HepG2 (cell line): ENCODE results near the gene HDAC4. TPM values are rescaled to one million over a fixed set of nuclear protein-coding genes. Genes with fewer than 3 reads are reported as not detected.

ENCODE experiments used
- ERF ChIP-seq: IDR thresholded peaks from 2 replicates; pipeline ENCODE4 v1.6.1; 2018; ENCODE audit warnings: missing biosample characterization, missing genetic modification reagents
- GATAD2A ChIP-seq: IDR thresholded peaks from 2 replicates; pipeline ENCODE4 v1.6.1; 2016
- HHEX ChIP-seq: IDR thresholded peaks from 2 replicates; pipeline ENCODE4 v1.6.1; 2016; ENCODE audit warnings: control low read depth
- ISX ChIP-seq: sonication (generic); formaldehyde crosslinking; conservative IDR thresholded peaks from 2 replicates; pipeline ENCODE4 v1.5.0; 2020; ENCODE audit warnings: missing genetic modification reagents
- JUND ChIP-seq: sonication (generic); formaldehyde crosslinking; IDR thresholded peaks from 2 replicates; pipeline ENCODE4 v1.8.0; 2022; ENCODE audit warnings: mild to moderate bottlenecking, missing genetic modification reagents
- KDM6A ChIP-seq: IDR thresholded peaks from 2 replicates; pipeline ENCODE4 v1.6.1; 2016; ENCODE audit warnings: low read depth
- MEIS2 ChIP-seq: sonication (generic); formaldehyde crosslinking; IDR thresholded peaks from 2 replicates; pipeline ENCODE4 v1.9.0; 2021; ENCODE audit warnings: mild to moderate bottlenecking, missing genetic modification reagents
- NCOR1 ChIP-seq: fragments of 200-600 bp; sonication (generic); IDR thresholded peaks from 2 replicates; pipeline ENCODE4 v1.7.0; 2017; ENCODE audit warnings: antibody characterized with exemption, low read length, borderline replicate concordance
- NPAS2 ChIP-seq: sonication (generic); formaldehyde crosslinking; IDR thresholded peaks from 2 replicates; pipeline ENCODE4 v1.8.0; 2022; ENCODE audit warnings: mild to moderate bottlenecking, missing genetic modification reagents, borderline replicate concordance
- RARG ChIP-seq: sonication (generic); formaldehyde crosslinking; IDR thresholded peaks from 2 replicates; pipeline ENCODE4 v1.4.0; 2020; ENCODE audit warnings: low read depth, mild to moderate bottlenecking, missing genetic modification reagents
- STAG1 ChIP-seq: sonication (generic); formaldehyde crosslinking; IDR thresholded peaks from 2 replicates; pipeline ENCODE4 v1.4.0; 2020; ENCODE audit warnings: missing genetic modification reagents
- TAF1 ChIP-seq: sonication (generic); formaldehyde crosslinking; IDR thresholded peaks from 2 replicates; pipeline ENCODE4 v1.4.0; 2020; ENCODE audit warnings: missing genetic modification reagents
- WIZ ChIP-seq: sonication (generic); formaldehyde crosslinking; IDR thresholded peaks from 2 replicates; pipeline ENCODE4 v1.5.1; 2020; ENCODE audit warnings: mild to moderate bottlenecking, missing genetic modification reagents
- ZBTB21 ChIP-seq: sonication (generic); formaldehyde crosslinking; IDR thresholded peaks from 2 replicates; pipeline ENCODE4 v1.4.0; 2020; ENCODE audit warnings: missing genetic modification reagents
- ZBTB38 ChIP-seq: sonication (generic); formaldehyde crosslinking; IDR thresholded peaks from 2 replicates; pipeline ENCODE4 v1.5.1; 2020; ENCODE audit warnings: mild to moderate bottlenecking, missing genetic modification reagents
- ZNF24 ChIP-seq: fragments of 450-650 bp; IDR thresholded peaks from 2 replicates; pipeline ENCODE4 v1.6.1; 2017; ENCODE audit warnings: antibody characterized with exemption, mild to moderate bottlenecking
- ZNF44 ChIP-seq: sonication (generic); formaldehyde crosslinking; IDR thresholded peaks from 2 replicates; pipeline ENCODE4 v1.5.1; 2020; ENCODE audit warnings: mild to moderate bottlenecking, missing genetic modification reagents
- ZNF652 ChIP-seq: IDR thresholded peaks from 2 replicates; pipeline ENCODE4 v1.6.1; 2016; ENCODE audit warnings: low read depth, borderline replicate concordance
- ZNF660 ChIP-seq: sonication (generic); formaldehyde crosslinking; IDR thresholded peaks from 2 replicates; pipeline ENCODE4 v1.5.1; 2020; ENCODE audit warnings: mild to moderate bottlenecking, low read depth, missing genetic modification reagents, borderline replicate concordance
- ZNF678 ChIP-seq: sonication (generic); formaldehyde crosslinking; IDR thresholded peaks from 2 replicates; pipeline ENCODE4 v1.4.0; 2020; ENCODE audit warnings: mild to moderate bottlenecking, missing genetic modification reagents
- polyA plus RNA-seq, 8 experiments: library from polyadenylated mRNA; depleted of rRNA in 3 of 8; stranded (reverse) in 7 of 8; unstranded in 1 of 8; fragments of >200 nt; fragmentation: Illumina TruSeq in 4 of 8; extraction: Trizol in 4 of 8; gene quantifications; 2 replicates each; pipeline versions ENCODE4 v1.2.1 to v1.2.3, GENCODE V29; 2011 to 2016; ENCODE audit warnings: low read depth in 4 of 8, missing spikeins in 1 of 8, mixed read lengths in 1 of 8; ENCODE audit not compliant: insufficient read depth in 1 of 8
- total RNA-seq, 5 experiments: library from RNA; depleted of rRNA; stranded (reverse); fragments of >200 nt; fragmentation: Illumina TruSeq; extraction: Trizol; gene quantifications; 2 replicates each; pipeline ENCODE4 v1.2.3, GENCODE V29; 2016; ENCODE audit warnings: low read depth in 1 of 5
- TF ChIP-seq, protein P1 (sequence below): IDR thresholded peaks from 2 replicates; pipeline ENCODE4 v1.6.1; 2016; ENCODE audit warnings: missing compliant biosample characterization, missing genetic modification reagents, borderline replicate concordance
- TF ChIP-seq, protein P2 (sequence below): IDR thresholded peaks from 2 replicates; pipeline ENCODE4 v1.6.1; 2012; ENCODE audit warnings: low read depth, low read length, improper control_type of control experiment
- TF ChIP-seq, protein P3 (sequence below): sonication (generic); formaldehyde crosslinking; IDR thresholded peaks from 2 replicates; pipeline ENCODE4 v1.8.1; 2023; ENCODE audit warnings: mild to moderate bottlenecking, moderate library complexity, missing genetic modification reagents
- TF ChIP-seq, protein P4 (sequence below): sonication (generic); formaldehyde crosslinking; IDR thresholded peaks from 2 replicates; pipeline ENCODE4 v1.4.0; 2020; ENCODE audit warnings: missing genetic modification reagents
- TF ChIP-seq, protein P5 (sequence below): sonication (generic); formaldehyde crosslinking; IDR thresholded peaks from 2 replicates; pipeline ENCODE4 v1.5.1; 2020; ENCODE audit warnings: missing genetic modification reagents, mild to moderate bottlenecking, borderline replicate concordance
- TF ChIP-seq, protein P6 (sequence below): sonication (generic); formaldehyde crosslinking; conservative IDR thresholded peaks from 2 replicates; pipeline ENCODE4 v1.8.0; 2022; ENCODE audit warnings: low read depth, missing genetic modification reagents

HDAC4 gene
- total and polyA plus RNA-seq, 2 of the 13 experiments (the other 11 are each of a cell fraction or from before 2014, with no cell fraction given) = 10.1 to 11.5 TPM

DNA sequence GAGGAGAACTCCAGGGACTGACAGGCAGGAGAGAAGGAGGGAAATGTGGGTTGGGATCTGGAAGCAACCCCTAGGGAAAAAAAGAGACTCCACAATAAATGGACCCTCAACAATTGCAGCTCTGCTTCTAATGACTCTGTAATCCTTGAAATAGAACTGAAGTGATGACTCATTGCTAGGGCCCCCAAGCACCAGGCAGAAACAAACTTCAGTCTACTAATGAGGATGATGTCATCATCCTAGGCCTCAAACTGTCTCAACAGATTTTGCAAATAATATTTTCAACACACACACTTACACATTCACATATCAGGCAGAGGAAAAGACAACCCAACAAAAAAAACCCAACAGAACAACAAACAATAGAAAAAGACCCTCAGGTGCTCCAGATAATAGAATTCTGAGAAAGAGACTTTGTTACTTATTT, 143.3 kb downstream of the HDAC4 start (continued):
- TF ChIP-seq, protein P1, sequence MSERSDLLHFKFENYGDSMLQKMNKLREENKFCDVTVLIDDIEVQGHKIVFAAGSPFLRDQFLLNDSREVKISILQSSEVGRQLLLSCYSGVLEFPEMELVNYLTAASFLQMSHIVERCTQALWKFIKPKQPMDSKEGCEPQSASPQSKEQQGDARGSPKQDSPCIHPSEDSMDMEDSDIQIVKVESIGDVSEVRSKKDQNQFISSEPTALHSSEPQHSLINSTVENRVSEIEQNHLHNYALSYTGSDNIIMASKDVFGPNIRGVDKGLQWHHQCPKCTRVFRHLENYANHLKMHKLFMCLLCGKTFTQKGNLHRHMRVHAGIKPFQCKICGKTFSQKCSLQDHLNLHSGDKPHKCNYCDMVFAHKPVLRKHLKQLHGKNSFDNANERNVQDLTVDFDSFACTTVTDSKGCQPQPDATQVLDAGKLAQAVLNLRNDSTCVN (CRISPR knock-in tag) = no peak
- TF ChIP-seq, protein P2, sequence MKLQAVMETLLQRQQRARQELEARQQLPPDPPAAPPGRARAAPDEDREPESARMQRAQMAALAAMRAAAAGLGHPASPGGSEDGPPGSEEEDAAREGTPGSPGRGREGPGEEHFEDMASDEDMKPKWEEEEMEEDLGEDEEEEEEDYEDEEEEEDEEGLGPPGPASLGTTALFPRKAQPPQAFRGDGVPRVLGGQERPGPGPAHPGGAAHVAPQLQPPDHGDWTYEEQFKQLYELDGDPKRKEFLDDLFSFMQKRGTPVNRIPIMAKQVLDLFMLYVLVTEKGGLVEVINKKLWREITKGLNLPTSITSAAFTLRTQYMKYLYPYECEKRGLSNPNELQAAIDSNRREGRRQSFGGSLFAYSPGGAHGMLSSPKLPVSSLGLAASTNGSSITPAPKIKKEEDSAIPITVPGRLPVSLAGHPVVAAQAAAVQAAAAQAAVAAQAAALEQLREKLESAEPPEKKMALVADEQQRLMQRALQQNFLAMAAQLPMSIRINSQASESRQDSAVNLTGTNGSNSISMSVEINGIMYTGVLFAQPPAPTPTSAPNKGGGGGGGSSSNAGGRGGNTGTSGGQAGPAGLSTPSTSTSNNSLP = no peak
- TF ChIP-seq, protein P3, sequence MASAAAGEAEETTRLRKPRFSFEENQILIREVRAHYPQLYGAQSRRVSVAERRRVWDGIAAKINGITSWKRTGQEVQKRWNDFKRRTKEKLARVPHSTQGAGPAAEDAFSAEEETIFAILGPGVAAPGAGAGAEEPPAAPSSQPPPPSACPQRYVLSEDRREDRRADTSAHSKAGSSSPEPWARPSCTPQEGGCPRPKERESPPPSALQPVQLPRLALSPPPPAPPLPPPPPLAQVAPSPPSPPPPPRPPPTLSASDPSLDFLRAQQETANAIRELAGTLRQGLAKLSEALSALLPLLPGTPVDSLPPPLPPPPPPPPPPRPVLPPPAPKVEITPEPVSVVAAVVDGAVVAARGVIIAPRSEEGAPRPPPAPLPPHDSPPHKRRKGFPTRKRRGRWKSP (CRISPR knock-in tag) = no peak
- TF ChIP-seq TAF1 (no peak), MEIS2 (CRISPR knock-in tag) (no peak), ZNF24 (no peak), JUND (CRISPR knock-in tag) (peak; percentile 59; the same call in 1 of the 2 replicates), WIZ (CRISPR knock-in tag) (no peak), GATAD2A (CRISPR knock-in tag) (peak; percentile 66; the same call in 1 of the 2 replicates), NCOR1 (no peak), ZNF652 (CRISPR knock-in tag) (no peak), ISX (CRISPR knock-in tag) (no peak), STAG1 (CRISPR knock-in tag) (no peak), ZNF678 (no peak), ZNF44 (no peak), ERF (CRISPR knock-in tag) (no peak), HHEX (CRISPR knock-in tag) (no peak), ZBTB21 (CRISPR knock-in tag) (0 out of 2 replicates have a peak, but pooled peaks have one; percentile 31), ZBTB38 (no peak), ZNF660 (CRISPR knock-in tag) (no peak), NPAS2 (CRISPR knock-in tag) (no peak), KDM6A (CRISPR knock-in tag) (no peak), RARG (CRISPR knock-in tag) (no peak)
- TF ChIP-seq, protein P4, sequence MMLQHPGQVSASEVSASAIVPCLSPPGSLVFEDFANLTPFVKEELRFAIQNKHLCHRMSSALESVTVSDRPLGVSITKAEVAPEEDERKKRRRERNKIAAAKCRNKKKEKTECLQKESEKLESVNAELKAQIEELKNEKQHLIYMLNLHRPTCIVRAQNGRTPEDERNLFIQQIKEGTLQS = peak; percentile 93
- TF ChIP-seq, protein P5, sequence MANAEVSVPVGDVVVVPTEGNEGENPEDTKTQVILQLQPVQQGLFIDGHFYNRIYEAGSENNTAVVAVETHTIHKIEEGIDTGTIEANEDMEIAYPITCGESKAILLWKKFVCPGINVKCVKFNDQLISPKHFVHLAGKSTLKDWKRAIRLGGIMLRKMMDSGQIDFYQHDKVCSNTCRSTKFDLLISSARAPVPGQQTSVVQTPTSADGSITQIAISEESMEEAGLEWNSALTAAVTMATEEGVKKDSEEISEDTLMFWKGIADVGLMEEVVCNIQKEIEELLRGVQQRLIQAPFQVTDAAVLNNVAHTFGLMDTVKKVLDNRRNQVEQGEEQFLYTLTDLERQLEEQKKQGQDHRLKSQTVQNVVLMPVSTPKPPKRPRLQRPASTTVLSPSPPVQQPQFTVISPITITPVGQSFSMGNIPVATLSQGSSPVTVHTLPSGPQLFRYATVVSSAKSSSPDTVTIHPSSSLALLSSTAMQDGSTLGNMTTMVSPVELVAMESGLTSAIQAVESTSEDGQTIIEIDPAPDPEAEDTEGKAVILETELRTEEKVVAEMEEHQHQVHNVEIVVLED = no peak
- TF ChIP-seq, protein P6, sequence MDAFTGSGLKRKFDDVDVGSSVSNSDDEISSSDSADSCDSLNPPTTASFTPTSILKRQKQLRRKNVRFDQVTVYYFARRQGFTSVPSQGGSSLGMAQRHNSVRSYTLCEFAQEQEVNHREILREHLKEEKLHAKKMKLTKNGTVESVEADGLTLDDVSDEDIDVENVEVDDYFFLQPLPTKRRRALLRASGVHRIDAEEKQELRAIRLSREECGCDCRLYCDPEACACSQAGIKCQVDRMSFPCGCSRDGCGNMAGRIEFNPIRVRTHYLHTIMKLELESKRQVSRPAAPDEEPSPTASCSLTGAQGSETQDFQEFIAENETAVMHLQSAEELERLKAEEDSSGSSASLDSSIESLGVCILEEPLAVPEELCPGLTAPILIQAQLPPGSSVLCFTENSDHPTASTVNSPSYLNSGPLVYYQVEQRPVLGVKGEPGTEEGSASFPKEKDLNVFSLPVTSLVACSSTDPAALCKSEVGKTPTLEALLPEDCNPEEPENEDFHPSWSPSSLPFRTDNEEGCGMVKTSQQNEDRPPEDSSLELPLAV (CRISPR knock-in tag) = no peak
